GM18508 (cell line): ENCODE data around the gene ATAD3A.
"Not testable (repeated sequence)": the region's sequence is repeated elsewhere in the genome, so short reads cannot be mapped to it uniquely, and the experiment has no call there.

Experiments used
- ATAC-seq: cut with Tn5 transposase; IDR thresholded peaks from one replicate; pipeline ENCODE4 v1.9.1; 2021; ENCODE audit warnings: moderate number of reproducible peaks; ENCODE audit not compliant: insufficient read depth, unreplicated experiment

ATAD3A gene

DNA sequence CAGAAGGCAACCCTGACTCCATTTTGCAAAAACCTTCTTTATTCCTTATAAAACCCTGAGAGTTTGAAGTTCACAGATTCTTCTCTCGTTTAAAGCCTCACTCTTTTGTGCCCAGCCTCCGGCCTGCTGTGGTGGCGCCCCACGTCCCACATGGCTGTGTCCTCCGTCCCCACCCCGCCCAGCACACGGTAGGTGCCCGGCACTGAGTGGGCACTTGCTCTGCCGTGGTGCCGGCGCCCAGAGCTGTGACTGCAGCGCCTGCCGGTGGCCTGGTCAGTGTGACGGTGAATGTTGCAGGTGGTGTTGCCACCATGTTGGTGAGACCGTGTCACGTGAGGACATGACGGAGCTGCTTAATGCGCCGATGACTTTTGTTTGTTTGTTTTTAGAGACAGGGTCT is 9.4 kb downstream of the ATAD3A start:
- no peak for ATAC-seq

DNA sequence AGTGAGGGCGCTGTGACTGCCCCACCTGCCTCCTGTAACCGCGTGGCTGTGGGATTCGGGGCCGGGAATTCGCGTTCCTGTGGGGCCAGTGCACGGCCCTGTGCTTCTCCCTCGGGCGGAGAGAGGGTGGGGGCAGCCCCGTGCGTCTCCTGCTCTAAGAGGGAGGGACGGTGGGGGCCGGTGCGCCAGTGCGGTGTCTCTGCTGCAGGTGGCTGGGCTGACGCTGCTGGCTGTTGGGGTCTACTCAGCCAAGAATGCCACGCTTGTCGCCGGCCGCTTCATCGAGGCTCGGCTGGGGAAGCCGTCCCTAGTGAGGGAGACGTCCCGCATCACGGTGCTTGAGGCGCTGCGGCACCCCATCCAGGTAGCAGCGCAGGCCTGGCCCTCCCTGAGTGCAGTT is 10.6 kb downstream of the ATAD3A start:
- ATAC-seq, result not testable (repeated sequence)

- ATAC-seq, result not testable (repeated sequence)
Measured at GRCh38 chr1:1523226-1523625, 11.3 kb downstream of the ATAD3A start.

GRCh38 chr1:1523651-1524050 is 11.7 kb downstream of the ATAD3A start:
- not testable (repeated sequence) for ATAC-seq

DNA sequence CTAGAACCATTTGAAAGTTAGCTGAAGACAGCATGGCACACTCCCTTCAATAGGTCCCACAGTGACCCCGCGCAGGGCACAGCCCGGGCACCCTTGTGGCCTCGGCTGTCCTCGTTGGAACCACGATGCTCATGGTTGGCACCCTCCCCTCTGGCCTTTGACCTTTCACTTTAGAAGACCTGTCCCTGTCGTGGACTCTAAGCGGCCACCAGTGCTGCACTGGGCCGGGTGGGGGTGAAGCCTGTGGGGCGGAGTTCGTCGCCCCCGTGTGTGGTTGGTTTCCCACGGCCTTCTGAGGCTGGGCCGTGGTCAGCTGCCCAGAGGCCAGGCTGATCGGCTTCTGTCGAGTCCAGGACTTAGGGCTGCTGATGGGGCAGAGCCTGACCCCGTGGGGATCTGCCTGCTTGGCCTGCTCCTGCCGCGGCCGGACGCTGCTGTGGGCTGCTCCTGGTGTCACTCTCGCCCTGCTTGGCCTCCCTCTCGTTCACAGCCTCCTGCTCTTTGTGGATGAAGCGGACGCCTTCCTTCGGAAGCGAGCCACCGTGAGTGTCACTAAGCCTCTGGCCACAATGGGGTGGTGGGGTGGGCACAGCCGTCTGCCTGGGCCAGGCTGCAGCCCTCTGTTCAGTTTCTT is 12.9 kb downstream of the ATAD3A start:
- ATAC-seq, result not testable (repeated sequence)

DNA sequence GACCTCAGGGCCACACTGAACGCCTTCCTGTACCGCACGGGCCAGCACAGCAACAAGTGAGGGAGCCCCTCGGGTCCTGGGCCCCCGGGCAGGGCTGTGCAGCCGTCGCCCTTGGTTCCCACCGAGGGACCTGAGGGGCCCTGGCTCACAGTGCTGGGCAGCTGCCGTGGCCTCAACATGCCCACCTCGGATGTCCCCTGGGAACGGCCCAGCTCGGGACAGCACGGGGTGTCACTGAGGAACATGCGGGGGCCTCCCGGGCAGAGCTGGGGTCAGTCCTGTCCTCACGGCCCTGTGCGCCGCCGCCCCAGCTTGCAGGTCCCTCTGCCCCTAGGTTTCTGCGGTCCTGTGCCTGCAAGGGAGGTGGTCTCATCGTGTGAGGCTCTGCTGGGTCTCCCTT is 14.5 kb downstream of the ATAD3A start:
- ATAC-seq, result not testable (repeated sequence)

DNA sequence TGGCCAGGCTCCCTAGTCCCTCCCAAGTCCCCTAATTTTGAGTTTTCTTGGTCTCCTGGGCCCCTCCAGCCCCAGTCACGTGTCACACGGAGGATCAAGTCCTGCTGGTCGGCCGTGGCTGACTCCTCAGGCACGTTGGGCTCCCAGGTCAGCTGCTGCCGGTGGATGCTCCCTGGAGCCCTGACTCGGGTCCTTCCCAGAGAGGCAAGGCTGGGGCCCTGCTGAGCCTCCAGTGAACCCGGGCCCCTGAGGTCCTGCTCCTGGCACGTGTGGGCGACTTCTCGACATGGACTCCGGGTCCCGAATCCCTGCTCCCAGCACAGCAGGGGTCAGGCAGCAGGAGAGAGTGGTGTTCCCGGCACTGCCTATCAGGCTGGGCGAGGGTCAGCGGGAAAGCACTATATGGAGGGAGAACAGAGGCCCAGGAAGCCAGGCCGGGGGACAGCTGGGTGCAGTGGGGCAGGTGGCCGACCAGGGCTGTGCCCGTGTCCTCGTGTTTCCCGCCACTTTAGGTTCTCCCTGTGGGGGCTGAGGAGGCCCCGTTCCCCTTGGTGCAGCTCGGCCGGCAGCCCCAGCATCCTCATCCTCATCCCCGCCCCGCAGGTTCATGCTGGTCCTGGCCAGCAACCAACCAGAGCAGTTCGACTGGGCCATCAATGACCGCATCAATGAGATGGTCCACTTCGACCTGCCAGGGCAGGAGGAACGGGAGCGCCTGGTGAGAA is 15.3 kb downstream of the ATAD3A start:
- ATAC-seq, result no peak

- no peak for ATAC-seq
Measured at GRCh38 chr1:1528301-1529267, 16.6 kb downstream of the ATAD3A start.

GRCh38 chr1:1529321-1529720 is 17.4 kb downstream of the ATAD3A start:
- no peak for ATAC-seq

DNA sequence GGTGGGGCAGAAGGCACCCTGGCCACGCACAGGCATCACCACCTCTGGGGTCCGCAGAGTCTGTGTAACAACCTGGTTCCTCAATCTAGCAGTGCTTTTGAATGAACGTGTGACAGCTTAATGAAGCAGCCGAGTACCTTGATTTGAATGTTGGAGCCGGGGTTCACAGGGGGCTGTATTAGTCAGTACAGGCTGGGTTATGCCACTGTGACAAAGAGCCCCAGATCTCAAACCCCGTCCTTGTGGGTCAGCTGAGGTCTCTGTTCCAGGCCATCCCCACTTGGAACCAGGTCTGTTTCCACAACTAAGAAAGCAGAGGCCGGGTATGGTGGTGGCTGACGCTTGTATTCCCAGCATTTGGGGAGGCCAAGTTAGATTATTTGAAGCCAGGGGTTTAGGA is 18.0 kb downstream of the ATAD3A start:
- no peak for ATAC-seq

GRCh38 chr1:1531947-1532346 is 20.0 kb downstream of the ATAD3A start:
- ATAC-seq, result no peak

GRCh38 chr1:1533176-1533893 is 21.4 kb downstream of the ATAD3A start:
- ATAC-seq, result not testable (repeated sequence)

GRCh38 chr1:1533894-1534291 is 21.9 kb downstream of the ATAD3A start:
- not testable (repeated sequence) for ATAC-seq

- ATAC-seq, result no peak
Measured at GRCh38 chr1:1534401-1535154, 22.6 kb downstream of the ATAD3A start.

DNA sequence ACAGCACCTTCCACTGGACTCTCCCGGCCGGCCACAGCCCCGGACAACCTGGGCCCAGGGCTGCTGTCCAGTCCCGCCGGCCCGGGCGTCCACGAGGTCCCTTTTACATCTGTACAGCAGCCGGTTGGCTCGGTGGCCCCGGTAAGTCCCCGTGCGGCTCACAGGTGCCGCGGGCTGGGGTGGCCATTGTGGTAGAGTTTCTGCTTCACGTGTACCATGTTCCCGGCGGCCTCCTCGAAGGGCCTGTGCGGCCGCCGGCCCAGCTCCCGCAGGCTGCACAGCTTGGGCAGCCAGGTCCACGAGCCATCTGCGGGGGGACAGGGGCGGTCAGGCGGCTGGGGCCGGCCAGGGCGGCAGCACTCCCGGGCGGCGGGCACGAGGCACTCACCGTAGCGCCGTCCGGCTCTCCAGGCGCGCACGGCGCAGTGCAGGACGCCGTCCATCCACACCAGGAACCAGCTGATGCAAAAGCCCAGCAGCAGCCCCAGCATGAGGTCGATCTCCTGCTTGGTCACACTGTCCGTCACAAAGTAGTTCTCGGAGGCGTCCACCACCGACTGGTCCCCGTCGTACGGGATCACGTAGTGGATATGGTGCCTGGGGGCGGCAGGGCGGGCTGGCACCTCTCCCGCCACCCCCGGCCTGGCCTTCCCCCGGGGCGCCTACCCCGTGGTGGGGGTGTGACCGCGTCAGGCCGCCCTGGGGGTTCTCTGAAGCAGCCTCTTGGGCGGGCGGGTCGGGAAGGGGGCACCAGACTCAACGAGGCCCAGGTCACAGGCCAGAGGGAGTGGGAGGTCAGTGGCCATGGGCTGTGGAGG is 23.4 kb downstream of the ATAD3A start:
- ATAC-seq, result no peak

DNA sequence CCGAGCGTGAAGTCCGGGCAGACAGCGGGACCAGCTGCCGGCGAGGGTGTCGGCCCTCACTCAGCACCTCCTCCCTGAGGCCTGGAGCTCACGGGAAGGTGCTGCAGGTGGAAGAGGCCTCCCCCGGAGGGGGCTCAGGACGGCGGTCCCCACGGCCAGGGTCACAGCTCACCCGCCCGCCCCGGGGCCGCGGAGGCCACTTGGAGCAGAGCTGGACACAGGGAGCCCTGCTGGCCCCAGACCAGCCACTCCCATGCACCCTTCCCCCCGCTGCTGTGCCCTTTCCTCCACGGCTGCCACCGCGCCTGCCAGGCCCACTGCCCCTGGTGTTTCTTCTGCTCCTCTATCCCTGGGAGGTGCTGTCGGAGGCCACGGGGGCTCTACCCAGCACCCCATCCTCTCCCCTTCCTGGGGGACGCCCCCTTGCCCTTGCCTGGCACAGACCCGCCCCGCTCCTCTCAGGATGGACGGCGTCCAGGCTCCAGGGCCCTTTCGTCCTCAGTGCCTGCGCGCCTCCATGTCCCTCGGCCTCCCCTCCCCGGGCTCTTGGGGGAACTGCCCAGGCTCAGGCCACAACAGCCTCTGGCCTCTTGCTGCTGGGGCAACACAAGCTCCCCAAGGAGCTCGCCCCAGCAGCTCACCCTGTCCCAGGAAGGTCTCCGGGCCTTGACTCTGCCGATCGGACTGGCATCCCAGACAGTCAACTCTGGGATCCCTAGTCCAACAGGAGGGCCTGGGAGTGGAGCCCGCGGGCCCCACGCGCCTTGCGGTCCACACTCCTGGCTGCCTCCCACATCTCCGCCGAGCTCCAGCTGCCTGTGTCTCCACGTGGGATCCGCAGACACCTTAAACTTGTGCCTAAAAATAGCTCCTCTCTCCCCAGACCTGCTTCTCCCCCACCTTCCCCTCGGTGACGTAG is 24.3 kb downstream of the ATAD3A start:
- no peak for ATAC-seq

DNA sequence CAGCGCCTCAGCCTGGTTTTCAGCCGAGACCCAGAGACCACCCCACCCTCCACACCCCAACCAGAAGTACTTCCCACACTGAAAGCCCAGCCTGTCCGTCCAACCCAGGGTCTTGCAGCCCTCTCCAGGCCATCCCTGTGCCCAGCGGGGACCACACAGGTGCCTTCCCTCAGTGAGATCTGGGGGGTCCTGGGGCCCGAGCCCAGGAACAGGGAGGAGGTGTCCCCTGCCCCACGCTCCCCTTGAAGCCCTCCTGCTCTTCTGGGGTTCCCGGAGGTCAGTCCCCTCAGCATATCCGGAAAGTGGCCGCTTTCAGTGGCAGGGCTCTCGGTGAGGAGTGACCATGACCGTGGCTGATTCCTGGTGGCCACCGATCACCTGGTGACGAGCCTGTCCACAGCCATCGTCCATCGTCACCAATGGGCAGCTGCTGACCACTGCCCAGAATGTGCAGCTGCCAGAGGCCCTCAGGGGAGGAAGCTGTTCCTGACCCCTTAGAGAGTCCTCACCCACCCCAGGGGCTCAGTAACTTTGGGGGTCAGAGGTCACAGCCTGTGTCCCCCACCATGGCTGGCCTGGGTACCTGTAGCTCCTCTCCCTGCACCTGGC is 25.1 kb downstream of the ATAD3A start:
- no peak for ATAC-seq
